ENCODE results near the gene CRKL.

DNA sequence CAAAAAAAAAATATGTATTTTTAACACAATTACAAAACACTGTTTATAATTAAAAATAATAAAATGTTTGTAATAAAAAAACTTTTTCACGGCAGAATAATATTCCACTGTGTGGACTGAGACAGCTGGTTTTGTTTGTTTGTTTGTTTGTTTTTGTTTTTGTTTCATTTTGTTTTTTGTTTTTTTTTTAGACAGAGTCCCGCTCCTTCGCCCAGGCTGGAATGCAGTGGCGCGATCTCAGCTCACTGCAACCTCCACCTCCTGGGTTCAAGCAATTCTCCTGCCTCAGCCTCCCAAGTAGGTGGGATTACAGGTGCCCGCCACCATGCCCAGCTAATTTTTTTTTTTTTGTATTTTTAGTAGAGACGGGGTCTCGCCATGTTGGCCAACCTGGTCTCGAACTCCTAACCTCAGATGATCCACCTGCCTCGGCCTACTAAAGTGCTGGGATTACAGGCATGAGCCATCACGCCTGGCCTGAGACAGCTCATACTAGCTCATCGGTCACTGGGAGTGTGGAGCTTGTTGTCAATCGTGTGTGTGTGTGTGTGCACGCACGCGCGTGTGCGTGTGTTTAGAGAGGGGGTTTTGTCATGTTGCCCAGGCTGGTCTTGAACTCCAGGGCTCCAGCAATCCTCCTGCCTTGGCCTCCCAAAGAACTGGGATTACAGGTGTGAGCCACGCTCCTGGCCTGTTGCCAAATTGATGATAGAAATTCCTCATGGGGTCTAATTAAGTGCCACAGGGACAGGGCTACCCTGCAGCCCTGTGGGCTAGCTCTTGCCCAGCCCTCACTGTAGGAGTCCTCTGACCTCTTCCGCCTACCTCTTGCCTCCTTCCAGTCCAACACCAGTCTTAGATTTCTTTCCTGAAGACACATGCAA lies 42.6 kb downstream of the CRKL start:
- TF ChIP-seq, protein P1, sequence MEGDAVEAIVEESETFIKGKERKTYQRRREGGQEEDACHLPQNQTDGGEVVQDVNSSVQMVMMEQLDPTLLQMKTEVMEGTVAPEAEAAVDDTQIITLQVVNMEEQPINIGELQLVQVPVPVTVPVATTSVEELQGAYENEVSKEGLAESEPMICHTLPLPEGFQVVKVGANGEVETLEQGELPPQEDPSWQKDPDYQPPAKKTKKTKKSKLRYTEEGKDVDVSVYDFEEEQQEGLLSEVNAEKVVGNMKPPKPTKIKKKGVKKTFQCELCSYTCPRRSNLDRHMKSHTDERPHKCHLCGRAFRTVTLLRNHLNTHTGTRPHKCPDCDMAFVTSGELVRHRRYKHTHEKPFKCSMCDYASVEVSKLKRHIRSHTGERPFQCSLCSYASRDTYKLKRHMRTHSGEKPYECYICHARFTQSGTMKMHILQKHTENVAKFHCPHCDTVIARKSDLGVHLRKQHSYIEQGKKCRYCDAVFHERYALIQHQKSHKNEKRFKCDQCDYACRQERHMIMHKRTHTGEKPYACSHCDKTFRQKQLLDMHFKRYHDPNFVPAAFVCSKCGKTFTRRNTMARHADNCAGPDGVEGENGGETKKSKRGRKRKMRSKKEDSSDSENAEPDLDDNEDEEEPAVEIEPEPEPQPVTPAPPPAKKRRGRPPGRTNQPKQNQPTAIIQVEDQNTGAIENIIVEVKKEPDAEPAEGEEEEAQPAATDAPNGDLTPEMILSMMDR (IDR thresholded peaks at IDR 0.05; ENCODE audit: low read depth, low read length): no peak
- no peak for TF ChIP-seq MAX (IDR thresholded peaks at IDR 0.05; ENCODE audit: low read depth, low read length)
- no peak for TF ChIP-seq POLR2A (IDR thresholded peaks at IDR 0.05; ENCODE audit: extremely low read depth, insufficient read length)

All from NB4 (cell line).